HL-60/S4 treated with retinoic acid at 250 ng/mL for 4 days and 3 days (cell line): ENCODE data around the gene TMEM132A.

Source experiments
- in situ Hi-C: fragments of 300-500 bp; cut with MboI; formaldehyde crosslinking; loops from 2 replicates; pipeline ENCODE4 v1.7.0; 2022; ENCODE audit warnings: low sequenced_read_pairs

Gene TMEM132A

DNA sequence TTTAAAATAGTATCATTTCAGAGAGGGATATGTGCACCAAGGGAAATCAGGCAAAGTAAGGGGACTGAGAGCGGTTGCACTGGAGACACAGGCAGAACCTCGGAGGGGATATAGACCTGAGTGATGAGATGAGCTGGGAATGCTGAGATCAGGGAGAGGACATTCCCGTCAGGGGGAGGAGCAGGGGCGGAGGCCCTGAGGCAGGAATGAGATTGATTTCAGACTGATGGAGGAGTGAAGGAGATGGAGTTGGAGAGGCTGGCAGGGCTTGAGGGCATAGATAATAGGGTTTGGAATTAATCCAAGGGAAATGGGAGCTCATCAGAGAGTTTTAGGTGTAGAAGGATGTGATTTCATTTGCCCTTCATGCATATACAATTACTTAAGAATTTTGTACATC lies 60.4 kb downstream of the TMEM132A start:
- in situ Hi-C loops, result no loop called here

DNA sequence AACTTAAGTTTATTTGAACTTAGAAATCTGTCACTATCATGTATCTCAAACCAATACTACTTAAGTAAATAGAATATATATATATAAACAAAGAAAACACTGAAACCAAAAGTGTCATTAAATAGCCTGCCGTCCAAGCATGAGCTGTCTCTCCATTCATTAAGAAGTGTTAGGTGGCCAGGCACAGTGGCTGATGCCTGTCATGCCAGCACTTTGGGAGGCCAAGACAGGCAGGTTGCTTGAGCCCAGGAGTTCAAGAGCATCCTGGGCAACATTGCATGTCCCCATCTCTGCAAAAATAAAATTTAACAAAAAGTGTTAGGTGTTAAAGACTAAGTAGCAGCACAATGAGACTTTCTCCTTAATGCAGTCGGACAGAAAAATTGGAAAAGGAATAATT lies 61.2 kb downstream of the TMEM132A start:
- in situ Hi-C loops, result no loop called here

DNA sequence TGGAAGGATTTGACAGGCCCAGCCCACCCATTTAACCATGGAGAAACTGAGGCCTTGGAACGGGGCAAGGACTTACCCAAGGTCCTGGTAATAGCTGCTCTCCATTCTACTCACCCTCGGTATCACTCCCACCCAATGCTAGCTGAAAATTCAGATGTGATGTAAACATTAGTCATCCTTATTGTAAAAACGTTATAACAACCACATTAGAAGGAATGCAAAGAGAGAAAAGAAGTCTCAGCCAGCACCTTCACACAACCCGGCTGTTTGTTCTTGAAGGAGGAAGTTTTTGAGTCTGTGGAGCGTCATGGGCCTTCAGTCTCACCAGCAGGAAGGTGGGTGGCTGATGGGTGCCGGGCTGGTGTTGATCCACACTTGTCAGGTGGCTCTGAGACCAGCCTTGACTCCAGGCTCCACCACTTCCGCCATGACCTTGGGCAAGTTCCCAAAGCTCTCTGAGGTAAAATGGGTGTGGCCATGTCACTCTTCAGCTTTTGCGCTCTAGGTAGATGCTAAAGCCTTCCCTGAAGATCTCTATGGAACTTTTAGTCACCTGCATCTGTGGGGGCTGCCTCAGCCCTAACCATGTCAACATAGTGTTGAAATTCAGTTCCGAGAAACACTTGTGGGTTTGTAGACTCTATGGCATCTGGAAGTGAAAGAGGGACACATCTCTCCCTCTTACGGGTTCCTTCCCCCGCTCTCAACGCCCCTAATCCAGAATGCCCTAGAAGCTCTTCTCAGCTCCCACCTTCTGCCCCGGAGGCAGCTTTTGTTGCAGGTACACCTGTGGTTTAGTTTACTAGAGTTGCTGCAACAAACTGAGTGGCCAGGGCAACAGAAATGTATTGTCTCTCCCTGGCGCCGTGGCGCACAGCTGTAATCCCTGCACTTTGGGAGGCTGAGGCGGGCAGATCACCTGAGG lies 62.0 kb downstream of the TMEM132A start:
- in situ Hi-C loops, result no loop called here
